ENCODE results near the gene TLR8.

TLR8 gene

DNA sequence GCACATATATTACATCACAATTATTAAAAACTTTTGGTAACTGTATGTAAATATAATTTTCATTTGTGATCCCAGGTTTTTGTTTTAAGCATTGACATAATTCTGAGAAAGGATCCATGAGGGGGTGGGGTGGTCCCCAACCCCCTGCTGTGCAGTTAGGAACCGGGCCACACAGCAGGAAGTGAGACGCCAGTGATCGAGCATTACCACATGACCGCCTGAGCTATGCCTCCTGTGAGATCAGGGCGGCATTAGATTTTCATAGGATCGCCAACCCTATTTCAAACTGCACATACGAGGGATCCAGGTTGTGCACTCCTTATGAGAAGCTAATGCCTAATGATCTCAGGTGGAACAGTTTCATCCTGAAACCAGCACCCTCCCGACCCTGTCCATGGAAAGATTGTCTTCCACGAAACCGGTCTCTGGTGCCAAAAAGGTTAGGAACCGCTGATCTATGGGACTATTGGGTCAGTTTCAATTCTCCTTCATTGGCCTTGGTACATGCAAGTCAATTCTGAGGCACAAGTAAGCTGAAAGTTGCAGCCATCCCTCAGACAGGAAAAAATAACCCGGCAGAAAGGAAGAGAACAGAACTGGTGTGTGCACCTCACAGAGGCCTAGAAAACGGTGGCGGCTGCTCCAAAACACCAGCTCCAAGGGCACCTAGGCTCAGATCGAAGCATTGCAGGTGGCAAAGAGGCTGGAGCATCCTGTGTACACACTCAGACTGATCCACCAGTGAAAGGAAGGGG lies 61.5 kb downstream of the TLR8 start:
- peak in 3 of 4 experiments; percentile 41 to 45 (median 44) for DNase-seq

DNA sequence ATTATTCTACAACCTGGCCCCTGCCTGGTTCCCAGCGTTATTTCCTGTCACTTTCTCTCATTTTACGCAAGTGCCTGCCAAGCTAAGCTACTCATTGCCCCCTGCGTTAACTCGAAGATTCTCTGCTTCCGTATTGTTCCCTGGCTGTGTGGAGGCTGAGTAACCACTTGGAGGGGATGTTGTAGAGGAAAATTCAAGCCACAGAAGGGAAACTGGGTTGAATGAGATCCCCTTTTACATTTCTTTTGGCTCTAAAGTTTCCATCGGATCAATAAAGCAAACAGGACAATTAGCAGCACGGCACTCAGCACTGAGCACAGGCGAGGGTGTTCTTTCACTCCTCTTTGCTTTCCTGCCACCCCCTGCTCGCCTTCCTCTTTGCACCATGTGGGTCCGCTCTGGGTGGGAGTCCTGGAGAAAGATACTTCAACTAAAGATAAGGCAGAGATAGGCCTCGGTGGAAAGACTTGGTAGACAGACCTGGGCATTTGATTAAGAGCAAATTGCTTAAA lies 64.3 kb downstream of the TLR8 start:
- DNase-seq: peak; percentile 69 to 79 (median 76)

DNA sequence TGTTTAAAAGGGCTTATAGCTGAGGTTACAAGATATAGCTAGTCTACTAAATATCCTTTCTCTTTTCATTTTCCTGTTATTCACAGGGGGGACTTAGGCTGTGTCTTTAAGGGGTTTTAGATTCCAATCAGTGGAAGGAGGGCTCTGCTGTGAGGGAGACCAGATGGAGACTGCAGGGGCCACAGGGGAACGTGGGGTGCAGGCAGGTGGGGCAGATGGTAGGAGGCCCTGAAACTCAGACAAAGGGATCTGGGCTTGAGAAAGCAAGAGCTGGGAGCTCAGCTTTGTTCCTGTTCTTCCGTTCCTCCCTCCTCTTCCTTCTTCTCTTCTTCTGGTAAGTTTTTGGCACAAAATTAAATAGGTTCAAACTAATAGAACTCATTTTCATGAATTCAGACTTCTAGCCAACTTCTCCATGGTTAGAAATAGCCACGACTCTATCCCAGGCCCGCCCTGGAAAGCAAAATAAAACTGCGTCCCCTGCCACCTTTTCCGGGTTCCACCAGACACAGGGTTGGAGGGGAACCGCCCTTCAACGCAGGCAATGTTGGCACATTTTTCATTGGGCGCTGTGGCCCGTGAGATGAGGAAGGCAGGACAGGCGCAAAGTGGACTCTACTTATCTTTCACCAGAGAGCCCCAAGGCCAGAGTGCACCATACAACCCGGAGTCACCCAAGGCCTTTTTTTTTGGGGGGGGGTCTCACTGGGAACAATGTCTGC lies 65.0 kb downstream of the TLR8 start:
- DNase-seq: peak in 3 of 4 experiments; percentile 46 to 55 (median 47)

GRCh38 chrX:12972243-12972642 lies 65.8 kb downstream of the TLR8 start:
- DNase-seq: peak; percentile 29 to 59 (median 49)

Data from suppressor macrophage (primary cell).